Astrocyte (in vitro differentiated cells and primary cell): Measurements from ENCODE around the gene ZNF691. TPM values are rescaled to one million over a fixed set of nuclear protein-coding genes. Genes with fewer than 3 reads are reported as not detected.
"Not testable (repeated sequence)": the region's sequence is repeated elsewhere in the genome, so short reads cannot be mapped to it uniquely, and the experiment has no call there.

Experiments
- DNase-seq: peaks from one replicate; pipeline ENCODE4 v3.0.0-alpha.2; 2010; ENCODE audit warnings: low read depth
- FAIRE-seq: peaks from 2 replicates; lab custom pipeline; 2011; peaks lifted over from hg19 to GRCh38; lab: Jason Lieb, UNC
- H2AFZ ChIP-seq: 2 replicates; pipeline ENCODE4 v1.6.0; 2012; ENCODE audit warnings: low read depth, low read length, inconsistent platforms
- H3K27ac ChIP-seq: 2 replicates; pipeline ENCODE4 v1.5.1; 2011; ENCODE audit warnings: low read depth, low read length, inconsistent platforms
- H3K27me3 ChIP-seq: 2 replicates; pipeline ENCODE4 v1.6.0; 2011; ENCODE audit warnings: low read length, inconsistent platforms; ENCODE audit not compliant: insufficient read depth
- H3K36me3 ChIP-seq: 2 replicates; pipeline ENCODE4 v1.5.1; 2011; ENCODE audit warnings: low read length, inconsistent platforms; ENCODE audit not compliant: insufficient read depth
- H3K4me1 ChIP-seq: 2 replicates; pipeline ENCODE4 v1.5.1; 2011; ENCODE audit warnings: low read length, inconsistent platforms; ENCODE audit not compliant: insufficient read depth
- H3K4me2 ChIP-seq: 2 replicates; pipeline ENCODE4 v1.6.0; 2012; ENCODE audit warnings: low read length, inconsistent platforms
- H3K4me3 ChIP-seq: 2 replicates; pipeline ENCODE4 v1.5.1; 2011; ENCODE audit warnings: low read depth, mild to moderate bottlenecking, low read length, inconsistent platforms; ENCODE audit not compliant: insufficient read depth
- H3K79me2 ChIP-seq: 2 replicates; pipeline ENCODE4 v1.6.0; 2012; ENCODE audit warnings: mild to moderate bottlenecking, low read length, inconsistent platforms; ENCODE audit not compliant: insufficient read depth
- H3K9ac ChIP-seq: 2 replicates; pipeline ENCODE4 v1.6.0; 2012; ENCODE audit warnings: mild to moderate bottlenecking, low read length, inconsistent platforms
- H3K9me3 ChIP-seq: 2 replicates; pipeline ENCODE4 v1.5.1; 2012; ENCODE audit warnings: low read depth, mild to moderate bottlenecking, low read length, inconsistent platforms; ENCODE audit not compliant: insufficient read depth
- H4K20me1 ChIP-seq: 2 replicates; pipeline ENCODE4 v1.6.0; 2012; ENCODE audit warnings: low read length, inconsistent platforms; ENCODE audit not compliant: insufficient read depth
- H3K27ac Mint-ChIP-seq: one replicate; pipeline ENCODE4 v1.8.0; 2021; ENCODE audit warnings: mild to moderate bottlenecking, mixed read lengths; ENCODE audit not compliant: unreplicated experiment
- H3K27me3 Mint-ChIP-seq: one replicate; pipeline ENCODE4 v1.8.0; 2021; ENCODE audit warnings: low read depth, mixed read lengths; ENCODE audit not compliant: unreplicated experiment
- H3K36me3 Mint-ChIP-seq: one replicate; pipeline ENCODE4 v1.8.0; 2021; ENCODE audit warnings: low read depth, mixed read lengths; ENCODE audit not compliant: unreplicated experiment
- H3K4me1 Mint-ChIP-seq: one replicate; pipeline ENCODE4 v1.8.0; 2021; ENCODE audit warnings: low read depth, mixed read lengths; ENCODE audit not compliant: unreplicated experiment
- H3K4me3 Mint-ChIP-seq: one replicate; pipeline ENCODE4 v1.8.0; 2021; ENCODE audit warnings: mild to moderate bottlenecking, moderate library complexity, mixed read lengths; ENCODE audit not compliant: unreplicated experiment
- H3K9me3 Mint-ChIP-seq: one replicate; pipeline ENCODE4 v1.8.0; 2021; ENCODE audit warnings: mild to moderate bottlenecking, mixed read lengths; ENCODE audit not compliant: unreplicated experiment
- EZH2 ChIP-seq: IDR thresholded peaks from 2 replicates; pipeline ENCODE4 v1.6.1; 2012; ENCODE audit warnings: mild to moderate bottlenecking, low read length, inconsistent platforms; ENCODE audit not compliant: insufficient read depth
- total RNA-seq: library from RNA; stranded (reverse); gene quantifications from 2 replicates; pipeline ENCODE4 v1.2.1, GENCODE V29; 2021
- TF ChIP-seq, protein P1 (sequence below): IDR thresholded peaks from 2 replicates; pipeline ENCODE4 v1.5.1; 2011; ENCODE audit warnings: low read depth, mild to moderate bottlenecking, inconsistent platforms, low read length, moderate library complexity; ENCODE audit not compliant: insufficient read depth

The ZNF691 gene
- total RNA-seq, 1 donor from 2014 or later, result 5.8 TPM

DNA sequence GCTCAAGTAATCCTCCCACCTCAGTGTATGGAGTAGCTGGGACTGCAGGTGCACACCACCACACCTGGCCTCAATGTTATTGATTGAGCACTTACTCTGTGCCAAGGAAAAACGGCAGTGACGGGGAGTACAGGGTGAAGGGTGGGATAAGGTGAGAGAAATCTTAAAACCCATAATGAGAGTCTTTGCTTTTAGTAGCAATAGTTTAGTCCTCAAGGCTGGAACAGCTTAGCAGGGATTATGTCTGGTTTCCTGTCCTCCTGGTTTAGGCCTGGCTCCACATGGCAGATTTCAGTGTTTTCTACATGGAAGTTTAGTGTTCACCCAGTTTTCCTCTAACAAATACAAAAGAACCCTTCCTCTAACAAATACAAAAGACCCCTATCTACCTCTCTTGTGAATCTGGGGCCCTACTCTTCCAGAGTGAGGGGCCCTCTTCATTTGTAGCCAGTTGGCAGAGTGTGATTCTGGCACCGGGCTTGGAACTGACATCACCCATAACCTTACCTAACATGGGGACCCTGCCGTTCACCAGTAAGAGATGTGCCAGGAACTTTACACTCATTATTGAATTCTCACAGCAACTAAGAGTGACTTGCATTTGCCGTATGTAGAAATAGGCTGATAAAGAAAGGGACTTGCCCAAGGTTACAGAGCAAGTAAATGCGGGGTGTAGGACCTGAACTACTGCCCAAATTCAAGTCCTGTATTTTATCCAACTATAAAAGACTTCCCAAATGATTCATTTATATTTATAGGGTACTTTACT lies 6.9 kb downstream of the ZNF691 start:
- H4K20me1 ChIP-seq, result no peaks in the 10 kb centered on the region
- no peak for DNase-seq
- no peak overlapping the region for H3K9ac ChIP-seq
- H3K27me3 Mint-ChIP-seq, result peaks cover 2% of the 10 kb centered on the region
- peaks cover 2% of the 10 kb centered on the region for H3K9me3 Mint-ChIP-seq
- H3K4me3 Mint-ChIP-seq, result no peak overlapping the region
- H3K4me2 ChIP-seq, result no peak overlapping the region
- no peaks in the 10 kb centered on the region for H3K4me1 ChIP-seq
- no peak for FAIRE-seq
- no peak overlapping the region for H2AFZ ChIP-seq
- peaks cover 23% of the 10 kb centered on the region for H3K36me3 Mint-ChIP-seq
- H3K9me3 ChIP-seq, result peaks cover 16% of the 10 kb centered on the region
- H3K36me3 ChIP-seq, result peaks cover 19% of the 10 kb centered on the region
- H3K27ac Mint-ChIP-seq, result peak overlapping the region; percentile 37
- H3K79me2 ChIP-seq, result peaks cover 12% of the 10 kb centered on the region
- no peaks in the 10 kb centered on the region for H3K27me3 ChIP-seq
- H3K4me1 Mint-ChIP-seq, result peaks cover 13% of the 10 kb centered on the region
- TF ChIP-seq, protein P1, sequence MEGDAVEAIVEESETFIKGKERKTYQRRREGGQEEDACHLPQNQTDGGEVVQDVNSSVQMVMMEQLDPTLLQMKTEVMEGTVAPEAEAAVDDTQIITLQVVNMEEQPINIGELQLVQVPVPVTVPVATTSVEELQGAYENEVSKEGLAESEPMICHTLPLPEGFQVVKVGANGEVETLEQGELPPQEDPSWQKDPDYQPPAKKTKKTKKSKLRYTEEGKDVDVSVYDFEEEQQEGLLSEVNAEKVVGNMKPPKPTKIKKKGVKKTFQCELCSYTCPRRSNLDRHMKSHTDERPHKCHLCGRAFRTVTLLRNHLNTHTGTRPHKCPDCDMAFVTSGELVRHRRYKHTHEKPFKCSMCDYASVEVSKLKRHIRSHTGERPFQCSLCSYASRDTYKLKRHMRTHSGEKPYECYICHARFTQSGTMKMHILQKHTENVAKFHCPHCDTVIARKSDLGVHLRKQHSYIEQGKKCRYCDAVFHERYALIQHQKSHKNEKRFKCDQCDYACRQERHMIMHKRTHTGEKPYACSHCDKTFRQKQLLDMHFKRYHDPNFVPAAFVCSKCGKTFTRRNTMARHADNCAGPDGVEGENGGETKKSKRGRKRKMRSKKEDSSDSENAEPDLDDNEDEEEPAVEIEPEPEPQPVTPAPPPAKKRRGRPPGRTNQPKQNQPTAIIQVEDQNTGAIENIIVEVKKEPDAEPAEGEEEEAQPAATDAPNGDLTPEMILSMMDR, result no peak
- no peak for TF ChIP-seq EZH2
- H3K4me3 ChIP-seq, result no peak overlapping the region
- no peak overlapping the region for H3K27ac ChIP-seq

DNA sequence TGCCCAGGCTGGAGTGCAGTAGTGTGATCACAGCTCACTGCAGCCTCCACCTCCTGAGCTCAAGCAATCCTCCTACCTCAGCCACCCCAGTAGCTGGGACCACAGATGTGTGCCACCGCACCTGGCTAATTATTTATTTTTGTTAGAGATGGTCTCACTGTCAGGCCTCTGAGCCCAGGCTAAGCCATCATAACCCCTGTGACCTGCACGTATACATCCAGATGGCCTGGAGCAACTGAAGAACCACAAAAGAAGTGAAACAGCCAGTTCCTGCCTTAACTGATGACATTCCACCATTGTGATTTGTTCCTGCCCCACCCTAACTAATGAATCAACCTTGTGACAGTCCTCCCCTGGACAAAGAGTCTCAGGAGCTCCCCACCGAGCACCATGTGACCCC lies 10.1 kb downstream of the ZNF691 start:
- peaks cover 17% of the 10 kb centered on the region for H3K36me3 Mint-ChIP-seq
- H3K4me2 ChIP-seq, H3K4me3 ChIP-seq: not testable (repeated sequence)

DNA sequence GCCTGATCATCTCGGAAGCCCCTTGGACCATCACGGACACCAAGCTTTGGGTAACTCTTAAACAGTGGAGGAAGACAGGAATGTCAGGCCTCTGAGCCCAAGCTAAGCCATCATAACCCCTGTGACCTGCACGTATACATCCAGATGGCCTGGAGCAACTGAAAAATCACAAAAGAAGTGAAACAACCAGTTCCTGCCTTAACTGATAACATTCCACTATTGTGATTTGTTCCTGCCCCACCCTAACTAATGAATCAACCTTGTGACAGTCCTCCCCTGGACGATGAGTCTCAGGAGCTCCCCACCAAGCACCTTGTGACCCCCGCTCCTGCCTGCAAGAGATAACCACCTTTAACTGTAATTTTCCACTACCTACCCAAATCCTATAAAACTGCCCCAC lies 13.0 kb downstream of the ZNF691 start:
- H3K27ac ChIP-seq, H3K4me2 ChIP-seq, H3K36me3 ChIP-seq, H3K9me3 Mint-ChIP-seq, H2AFZ ChIP-seq, H3K27me3 Mint-ChIP-seq, H3K4me1 Mint-ChIP-seq, H3K27ac Mint-ChIP-seq, H3K9ac ChIP-seq, H3K9me3 ChIP-seq, H3K4me1 ChIP-seq, FAIRE-seq, H3K4me3 Mint-ChIP-seq, H4K20me1 ChIP-seq, H3K79me2 ChIP-seq, H3K4me3 ChIP-seq, H3K27me3 ChIP-seq, DNase-seq: not testable (repeated sequence)
- H3K36me3 Mint-ChIP-seq, result peaks cover 12% of the 10 kb centered on the region

More for the DNA sequence above, 10.1 kb downstream of the ZNF691 start:
- DNase-seq, H3K79me2 ChIP-seq, H3K36me3 ChIP-seq, H3K9ac ChIP-seq, H2AFZ ChIP-seq, FAIRE-seq, H3K27ac ChIP-seq, H3K27me3 Mint-ChIP-seq, H3K27me3 ChIP-seq, H3K4me1 ChIP-seq, H4K20me1 ChIP-seq, H3K9me3 ChIP-seq, H3K27ac Mint-ChIP-seq, H3K9me3 Mint-ChIP-seq: not testable (repeated sequence)
- Mint-ChIP-seq H3K4me1 (peaks cover 12% of the 10 kb centered on the region), H3K4me3 (peak overlapping the region; percentile 31)
